Ovary (tissue), 9 donors: ENCODE results near the gene MAPT. TPM values are rescaled to one million over a fixed set of nuclear protein-coding genes. Genes with fewer than 3 reads are reported as not detected.
A peak's percentile ranks its signal among the peaks of the same experiment; 100 is the strongest.

ENCODE experiments used
- DNase-seq, 5 donors: peaks; one replicate each; pipeline ENCODE4 v3.0.0-alpha.2; 2019 to 2020
- H3K27ac ChIP-seq, 2 donors: fragments of 200-600 bp; one replicate each; pipeline versions ENCODE4 v1.5.1 to v1.8.0; 2019 to 2022
- H3K27me3 ChIP-seq: fragments of 200-600 bp; one replicate; pipeline ENCODE4 v1.8.0; 2022
- H3K36me3 ChIP-seq: fragments of 200-600 bp; sonication (generic); one replicate; pipeline ENCODE4 v1.5.1; 2019
- H3K4me1 ChIP-seq: one replicate; pipeline ENCODE4 v1.8.1; 2013; ENCODE audit warnings: mild to moderate bottlenecking, moderate library complexity; ENCODE audit not compliant: insufficient read depth
- H3K4me3 ChIP-seq: fragments of 200-600 bp; sonication (generic); one replicate; pipeline ENCODE4 v1.5.1; 2017
- H3K9me3 ChIP-seq, 2 donors: fragments of 200-600 bp in 1 of 2; sonication (generic) in 1 of 2; one replicate each; pipeline versions ENCODE4 v1.5.1 to v1.8.1; 2013 to 2019; ENCODE audit warnings: mild to moderate bottlenecking in 1 of 2, moderate library complexity in 1 of 2
- CTCF ChIP-seq, 3 donors: fragments of 450-650 bp in 2 of 3; fragments of 200-600 bp in 1 of 3; IDR thresholded peaks; one replicate each; pipeline versions ENCODE4 v1.5.1 to v1.8.0; 2016 to 2022; ENCODE audit warnings: antibody characterized with exemption in 3 of 3, mild to moderate bottlenecking in 1 of 3
- EP300 ChIP-seq: sonication (generic); formaldehyde crosslinking; IDR thresholded peaks from one replicate; pipeline ENCODE4 v1.6.1; 2017; ENCODE audit warnings: antibody characterized with exemption
- POLR2A ChIP-seq: fragments of 450-650 bp; IDR thresholded peaks from one replicate; pipeline ENCODE4 v1.6.1; 2017; ENCODE audit warnings: antibody characterized with exemption, mild to moderate bottlenecking, moderate library complexity
- WGBS, 3 donors: extraction: QIAGEN DNeasy Blood & Tissue Kit in 1 of 3; methylation state at CpG; one replicate each; pipeline versions ENCODE4 v1.1.5 to v1.1.7; 2013 to 2017; 5-methylcytosine and 5-hydroxymethylcytosine counted together
- intact Hi-C, 4 donors: fragments of 100-400 bp; cut with DNase I; formaldehyde crosslinking; loops; one replicate each; pipeline versions ENCODE4 v1.11.0 to v1.15.1; 2022 to 2023
- polyA plus RNA-seq, 2 donors: library from polyadenylated mRNA; stranded (reverse); fragments of 200-250 nt in 1 of 2; fragments of 350-450 nt in 1 of 2; fragmentation: Illumina TruSeq in 1 of 2; extraction: RNeasy Lipid Tissue Mini Kit (QIAGEN cat#74804) in 1 of 2; gene quantifications; one replicate each; pipeline ENCODE4 v1.2.3, GENCODE V29; 2013 to 2014
- total RNA-seq, 7 donors: library from RNA; depleted of rRNA in 2 of 7; stranded (reverse); fragments of >200 nt in 2 of 7; fragmentation: NEBNext Ultra II Directional in 3 of 7; extraction: Animal tissue kit (Norgen Biotek cat#: 25700) in 3 of 7; gene quantifications; one replicate each; pipeline versions ENCODE4 v1.1.0 to v1.2.4, GENCODE V29; 2016 to 2023
- donor health status: DM: no; HTN: no; CAD: no; lungs with moderate emphysema.
- donor health status: DM: no; HTN: no; CAD: no.
- donor health status: Bipolar disorder and iron deficiency.
- donor health status: DM: yes; HTN: yes; CAD: no.
- donor health status: DM: no; HTN: no; CAD: no.
- donor health status: DM: yes; HTN: yes; CAD: no.

MAPT gene
- total and polyA plus RNA-seq, 9 donors: 0.40 to 2.2 (median 1.1) TPM

- no peak overlapping the region for H3K27ac ChIP-seq
Measured at GRCh38 chr17:45948881-45949624, 54.7 kb downstream of the MAPT start.

GRCh38 chr17:45949755-45950320 is 55.5 kb downstream of the MAPT start:
- no peak overlapping the region for H3K4me3 ChIP-seq
- H3K27me3 ChIP-seq: no peaks in the 10 kb centered on the region
- no peak for DNase-seq
- intact Hi-C loops: no loop called here
- TF ChIP-seq EP300 (no peak), CTCF (IDR thresholded peaks at IDR 0.05) (no peak), POLR2A (no peak)
- H3K4me1 ChIP-seq: peaks cover 2% of the 10 kb centered on the region
- 74 to 80% (median 79%) methylated on average over 9 of the region's 9 CpGs for WGBS, 3 donors
- H3K9me3 ChIP-seq: no peaks in the 10 kb centered on the region
- no peak overlapping the region for H3K27ac ChIP-seq
- H3K36me3 ChIP-seq: no peaks in the 10 kb centered on the region

More at GRCh38 chr17:45948881-45949624, 54.7 kb downstream of the MAPT start:
- H3K9me3 ChIP-seq: no peaks in the 10 kb centered on the region
- no peak overlapping the region for H3K4me3 ChIP-seq
- intact Hi-C loops: no loop called here
- H3K4me1 ChIP-seq: peaks cover 2% of the 10 kb centered on the region
- no peaks in the 10 kb centered on the region for H3K27me3 ChIP-seq
- TF ChIP-seq CTCF (IDR thresholded peaks at IDR 0.05) (peak; percentile 33 to 50 (median 49)), EP300 (no peak)
- no peaks in the 10 kb centered on the region for H3K36me3 ChIP-seq
- WGBS, 3 donors: 3 to 4% (median 4%) methylated on average over 34 of the region's 34 CpGs
- peak; percentile 49 to 78 (median 60) for DNase-seq

GRCh38 chr17:45950888-45951287 is 56.5 kb downstream of the MAPT start:
- Histone ChIP-seq H3K27me3 (no peaks in the 10 kb centered on the region), H3K27ac (no peak overlapping the region), H3K9me3 (no peaks in the 10 kb centered on the region), H3K36me3 (no peaks in the 10 kb centered on the region), H3K4me3 (no peak overlapping the region), H3K4me1 (peaks cover 2% of the 10 kb centered on the region)
- DNase-seq: no peak
- 82 to 88% (median 87%) methylated on average over 8 of the region's 8 CpGs for WGBS, 3 donors
- intact Hi-C loops: no loop called here
- TF ChIP-seq CTCF (IDR thresholded peaks at IDR 0.05): no peak

GRCh38 chr17:45951403-45951802 is 57.0 kb downstream of the MAPT start:
- WGBS, 3 donors: 51 to 62% (median 59%) methylated on average over 10 of the region's 10 CpGs
- H3K4me3 ChIP-seq: no peak overlapping the region
- H3K4me1 ChIP-seq: peaks cover 2% of the 10 kb centered on the region
- DNase-seq: no peak
- H3K9me3 ChIP-seq: no peaks in the 10 kb centered on the region
- intact Hi-C loops: no loop called here
- H3K27me3 ChIP-seq: no peaks in the 10 kb centered on the region
- TF ChIP-seq EP300: no peak
- no peak for TF ChIP-seq CTCF (IDR thresholded peaks at IDR 0.05)
- no peak for TF ChIP-seq POLR2A
- no peak overlapping the region for H3K27ac ChIP-seq
- no peaks in the 10 kb centered on the region for H3K36me3 ChIP-seq
